Stimulated activated naive CD8-positive, alpha-beta T cell treated with anti-CD3 and anti-CD28 coated beads, Interleukin-15, Interleukin-2, amounts not matched to agents 100 U/mL and 50 U/mL, for 24 hours (primary cell): Measurements from ENCODE around the gene PTPN14.
"Not testable (repeated sequence)": the region's sequence is repeated elsewhere in the genome, so short reads cannot be mapped to it uniquely, and the experiment has no call there.

ENCODE experiments used
- ATAC-seq: fragments of 150-1000 bp; cut with Tn5 transposase; one replicate; pipeline ENCODE4 v1.10.0; 2021
- DNase-seq: peaks from one replicate; pipeline ENCODE4 v3.0.0; 2021

PTPN14 gene

GRCh38 chr1:214510477-214510876 lies 40.9 kb downstream of the PTPN14 start:
- no peak for ATAC-seq
- DNase-seq, result no peak

- not testable (repeated sequence) for DNase-seq, ATAC-seq
Measured at GRCh38 chr1:214509622-214510021, 41.8 kb downstream of the PTPN14 start.

GRCh38 chr1:214506972-214507431 lies 44.4 kb downstream of the PTPN14 start:
- ATAC-seq (no peak), DNase-seq (no peak)

- no peak for ATAC-seq
- DNase-seq, result no peak
Measured at GRCh38 chr1:214505134-214505533, 46.3 kb downstream of the PTPN14 start.

- DNase-seq (no peak), ATAC-seq (no peak)
Measured at GRCh38 chr1:214504330-214504729, 47.1 kb downstream of the PTPN14 start.

GRCh38 chr1:214503553-214503952 lies 47.8 kb downstream of the PTPN14 start:
- ATAC-seq (no peak), DNase-seq (no peak)

- DNase-seq, result no peak
- no peak for ATAC-seq
Measured at GRCh38 chr1:214500340-214501055, 50.9 kb downstream of the PTPN14 start.

- ATAC-seq (no peak), DNase-seq (no peak)
Measured at GRCh38 chr1:214499732-214500131, 51.7 kb downstream of the PTPN14 start.

- DNase-seq (no peak), ATAC-seq (no peak)
Measured at GRCh38 chr1:214498021-214498420, 53.4 kb downstream of the PTPN14 start.

- ATAC-seq, result no peak
- no peak for DNase-seq
Measured at GRCh38 chr1:214496126-214496525, 55.3 kb downstream of the PTPN14 start.

GRCh38 chr1:214494706-214495105 lies 56.7 kb downstream of the PTPN14 start:
- ATAC-seq, result no peak
- DNase-seq, result no peak

GRCh38 chr1:214494179-214494578 lies 57.2 kb downstream of the PTPN14 start:
- not testable (repeated sequence) for ATAC-seq, DNase-seq

GRCh38 chr1:214493126-214493796 lies 58.1 kb downstream of the PTPN14 start:
- no peak for ATAC-seq
- no peak for DNase-seq

- no peak for DNase-seq
- no peak for ATAC-seq
Measured at GRCh38 chr1:214492401-214493075, 58.9 kb downstream of the PTPN14 start.

GRCh38 chr1:214491468-214492146 lies 59.8 kb downstream of the PTPN14 start:
- DNase-seq (no peak), ATAC-seq (no peak)

- ATAC-seq, result no peak
Measured at GRCh38 chr1:214485151-214485550, 66.3 kb downstream of the PTPN14 start.

GRCh38 chr1:214483180-214483579 lies 68.2 kb downstream of the PTPN14 start:
- DNase-seq, ATAC-seq: not testable (repeated sequence)

More at GRCh38 chr1:214485151-214485550, 66.3 kb downstream of the PTPN14 start:
- DNase-seq, result no peak

- not testable (repeated sequence) for ATAC-seq, DNase-seq
Measured at GRCh38 chr1:214481983-214482634, 69.3 kb downstream of the PTPN14 start.

GRCh38 chr1:214476986-214477870 lies 74.2 kb downstream of the PTPN14 start:
- ATAC-seq (no peak), DNase-seq (no peak)

- ATAC-seq, result no peak
- DNase-seq, result no peak
Measured at GRCh38 chr1:214476229-214476985, 75.0 kb downstream of the PTPN14 start.
